Kidney (tissue), 14 donors: ENCODE measurements around the gene EVA1A. TPM values are rescaled to one million over a fixed set of nuclear protein-coding genes. Genes with fewer than 3 reads are reported as not detected.

Source experiments
- DNase-seq, 5 donors: peaks; one replicate each; pipeline ENCODE4 v3.0.0-alpha.2; 2013 to 2020
- FAIRE-seq: peaks from 2 replicates; lab custom pipeline; 2012; peaks lifted over from hg19 to GRCh38; lab: Jason Lieb, UNC
- H3K27ac ChIP-seq, 2 donors: one replicate each; pipeline ENCODE4 v1.7.0; 2013; ENCODE audit warnings: low read depth in 2 of 2, low read length in 2 of 2, inconsistent platforms in 1 of 2
- H3K27me3 ChIP-seq: one replicate; pipeline ENCODE4 v1.7.1; 2013; ENCODE audit warnings: low read length, inconsistent platforms; ENCODE audit not compliant: control insufficient read depth, insufficient read depth
- H3K36me3 ChIP-seq, 3 donors: one replicate each; pipeline versions ENCODE4 v1.7.0 to v1.7.1; 2013; ENCODE audit warnings: low read length in 3 of 3, control low read depth in 1 of 3, inconsistent platforms in 1 of 3; ENCODE audit not compliant: insufficient read depth in 3 of 3, control insufficient read depth in 2 of 3
- H3K4me1 ChIP-seq, 3 donors: one replicate each; pipeline versions ENCODE4 v1.7.0 to v1.7.1; 2013; ENCODE audit warnings: low read length in 3 of 3, inconsistent platforms in 1 of 3, low read depth in 1 of 3; ENCODE audit not compliant: control insufficient read depth in 2 of 3, insufficient read depth in 2 of 3
- H3K4me3 ChIP-seq, 3 donors: one replicate each; pipeline versions ENCODE4 v1.7.0 to v1.8.1; 2013; ENCODE audit warnings: low read length in 3 of 3, control low read depth in 1 of 3, inconsistent platforms in 1 of 3
- H3K9ac ChIP-seq, 3 donors: one replicate each; pipeline versions ENCODE4 v1.7.0 to v1.7.1; 2013; ENCODE audit warnings: low read length in 3 of 3, control low read depth in 1 of 3, inconsistent platforms in 1 of 3
- H3K9me3 ChIP-seq, 3 donors: one replicate each; pipeline versions ENCODE4 v1.7.0 to v1.7.1; 2013; ENCODE audit warnings: low read length in 3 of 3, control low read depth in 1 of 3, inconsistent platforms in 1 of 3; ENCODE audit not compliant: control insufficient read depth in 2 of 3, insufficient read depth in 1 of 3
- CTCF ChIP-seq: IDR thresholded peaks from 3 replicates; pipeline ENCODE4 v1.5.1; 2012; ENCODE audit warnings: mild to moderate bottlenecking, moderate library complexity, borderline replicate concordance; ENCODE audit not compliant: insufficient read depth; ENCODE audit errors: extremely low read depth
- intact Hi-C: fragments of 100-400 bp; cut with DNase I; formaldehyde crosslinking; loops from one replicate; pipeline ENCODE4 v1.11.1; 2022
- polyA plus RNA-seq: library from polyadenylated mRNA; stranded (reverse); fragments of 350-450 nt; fragmentation: Illumina TruSeq; extraction: RNeasy Lipid Tissue Mini Kit (QIAGEN cat#74804); gene quantifications from one replicate; pipeline ENCODE4 v1.2.3, GENCODE V29; 2014; ENCODE audit warnings: low read depth, low replicate concordance; ENCODE audit not compliant: insufficient read depth
- total RNA-seq: library from RNA; stranded (reverse); fragmentation: NEBNext Ultra II Directional; extraction: Animal tissue kit (Norgen Biotek cat#: 25700); gene quantifications from one replicate; pipeline ENCODE4 v1.2.1, GENCODE V29; 2021
- donor health status: control.
- donor health status: control.
- donor health status: control.
- donor health status: control.
- donor health status: control.
- donor health status: DM: yes; HTN: yes; CAD: no.
- donor health status: Normal renal cell carcinoma (clear cell type).

The EVA1A gene
- total and polyA plus RNA-seq, 2 donors from 2014 or later: 28.1 to 32.4 TPM

GRCh38 chr2:75598589-75599155, 37.9 kb upstream of the EVA1A start:
- DNase-seq (no peak), FAIRE-seq (no peak)
- H3K27me3 ChIP-seq: no peaks in the 10 kb centered on the region
- no peaks in the 10 kb centered on the region for H3K36me3 ChIP-seq
- no peak for TF ChIP-seq CTCF
- H3K9ac ChIP-seq: no peak overlapping the region
- intact Hi-C loops: no loop called here
- no peaks in the 10 kb centered on the region for H3K9me3 ChIP-seq
- peaks cover 0 to 26% (median 3%) of the 10 kb centered on the region in 3 donors for H3K4me1 ChIP-seq
- H3K4me3 ChIP-seq: no peak overlapping the region
- H3K27ac ChIP-seq: no peak overlapping the region

- DNase-seq (no peak), FAIRE-seq (no peak)
- intact Hi-C loops: no loop called here
- Histone ChIP-seq H3K9ac (no peak overlapping the region), H3K36me3 (no peaks in the 10 kb centered on the region), H3K4me1 (peaks cover 0 to 18% (median 3%) of the 10 kb centered on the region in 3 donors), H3K27me3 (no peaks in the 10 kb centered on the region), H3K9me3 (no peaks in the 10 kb centered on the region), H3K4me3 (no peak overlapping the region), H3K27ac (no peak overlapping the region)
- no peak for TF ChIP-seq CTCF
Measured at GRCh38 chr2:75597949-75598348, 37.2 kb upstream of the EVA1A start.

GRCh38 chr2:75596784-75597183, 36.0 kb upstream of the EVA1A start:
- FAIRE-seq (no peak), DNase-seq (no peak)
- TF ChIP-seq CTCF: no peak
- Histone ChIP-seq H3K4me1 (peaks cover 0 to 9% (median 0%) of the 10 kb centered on the region in 3 donors), H3K27me3 (no peaks in the 10 kb centered on the region), H3K36me3 (no peaks in the 10 kb centered on the region), H3K9ac (no peak overlapping the region), H3K9me3 (no peaks in the 10 kb centered on the region), H3K27ac (no peak overlapping the region), H3K4me3 (no peak overlapping the region)
- intact Hi-C loops: no loop called here
